OCI-LY1 (cell line): ENCODE measurements around the gene AGPAT2.

Experiments
- H2AFZ ChIP-seq: fragments of 200-600 bp; sonication (generic), shearing (Covaris generic); 2 replicates; pipeline ENCODE4 v1.6.0; 2014; ENCODE audit warnings: antibody characterized with exemption, mild to moderate bottlenecking, low read length
- H3F3A ChIP-seq: fragments of 200-600 bp; sonication (generic), shearing (Covaris generic); 2 replicates; pipeline ENCODE4 v1.6.0; 2014; ENCODE audit warnings: mild to moderate bottlenecking, antibody characterized with exemption, low read length, moderate library complexity; ENCODE audit not compliant: insufficient read depth
- H3K27ac ChIP-seq: fragments of 200-600 bp; sonication (generic); 2 replicates; pipeline ENCODE4 v1.5.1; 2014; ENCODE audit warnings: low read length, mixed run types, mild to moderate bottlenecking, low read depth; ENCODE audit not compliant: poor library complexity, severe bottlenecking
- H3K27me3 ChIP-seq: fragments of 200-600 bp; sonication (generic); 2 replicates; pipeline ENCODE4 v1.6.0; 2014; ENCODE audit warnings: antibody characterized with exemption, mild to moderate bottlenecking, low read length, moderate library complexity; ENCODE audit not compliant: insufficient read depth
- H3K36me3 ChIP-seq: fragments of 200-600 bp; sonication (generic); 2 replicates; pipeline ENCODE4 v1.6.1; 2014; ENCODE audit warnings: mild to moderate bottlenecking, antibody characterized with exemption, low read length, moderate library complexity, mixed read lengths; ENCODE audit not compliant: insufficient read depth
- H3K4me1 ChIP-seq: fragments of 200-600 bp; sonication (generic); 2 replicates; pipeline ENCODE4 v1.5.1; 2014; ENCODE audit warnings: mild to moderate bottlenecking, low read length, moderate library complexity; ENCODE audit not compliant: insufficient read depth, severe bottlenecking
- H3K4me2 ChIP-seq: fragments of 200-600 bp; sonication (generic), shearing (Covaris generic); 2 replicates; pipeline ENCODE4 v1.6.1; 2014; ENCODE audit warnings: low read length
- H3K4me3 ChIP-seq: fragments of 200-600 bp; sonication (generic); 2 replicates; pipeline ENCODE4 v1.5.1; 2014; ENCODE audit warnings: low read length, low read depth, mild to moderate bottlenecking, mixed read lengths; ENCODE audit not compliant: poor library complexity, severe bottlenecking
- H3K79me2 ChIP-seq: fragments of 200-600 bp; shearing (Covaris generic); 2 replicates; pipeline ENCODE4 v1.6.1; 2016; ENCODE audit warnings: mixed run types, low read length, mixed read lengths; ENCODE audit not compliant: insufficient read depth
- H3K9ac ChIP-seq: fragments of 200-600 bp; sonication (generic), shearing (Covaris generic); 2 replicates; pipeline ENCODE4 v1.6.1; 2014; ENCODE audit warnings: mild to moderate bottlenecking, low read length, mixed read lengths
- H3K9me2 ChIP-seq: fragments of 200-600 bp; sonication (generic), shearing (Covaris generic); 2 replicates; pipeline ENCODE4 v1.6.1; 2014; ENCODE audit warnings: low read depth, mild to moderate bottlenecking, low read length, mixed read lengths
- H3K9me3 ChIP-seq: fragments of 200-600 bp; shearing (Covaris generic); 2 replicates; pipeline ENCODE4 v1.6.1; 2014; ENCODE audit warnings: low read length, mixed read lengths
- H4K20me1 ChIP-seq: fragments of 200-600 bp; sonication (generic), shearing (Covaris generic); 2 replicates; pipeline ENCODE4 v1.6.0; 2016; ENCODE audit warnings: mild to moderate bottlenecking, low read length; ENCODE audit not compliant: insufficient read depth
- CTCF ChIP-seq: fragments of 200-600 bp; sonication (generic), shearing (Covaris generic); IDR thresholded peaks from 2 replicates; pipeline ENCODE4 v1.5.1; 2017; ENCODE audit warnings: mild to moderate bottlenecking, antibody characterized with exemption, low read length, moderate library complexity, mixed read lengths
- EZH2 ChIP-seq: fragments of 200-600 bp; sonication (generic), shearing (Covaris generic); IDR thresholded peaks from 2 replicates; pipeline ENCODE4 v1.8.0; 2017; ENCODE audit warnings: borderline replicate concordance, mixed run types, mild to moderate bottlenecking, antibody characterized with exemption, low read length, moderate library complexity, mixed read lengths

AGPAT2 gene

GRCh38 chr9:136695955-136696354, 8.7 kb upstream of the AGPAT2 start:
- Histone ChIP-seq H3K79me2 (no peaks in the 10 kb centered on the region), H3K36me3 (no peaks in the 10 kb centered on the region), H3K4me2 (no peak overlapping the region), H3K9me3 (no peaks in the 10 kb centered on the region), H3K4me3 (no peak overlapping the region), H3K27ac (no peak overlapping the region), H3K9ac (no peak overlapping the region), H4K20me1 (no peaks in the 10 kb centered on the region), H3K27me3 (peaks cover 14% of the 10 kb centered on the region; the same call in 1 of the 2 replicates), H3K9me2 (no peaks in the 10 kb centered on the region), H2AFZ (no peak overlapping the region), H3F3A (no peaks in the 10 kb centered on the region), H3K4me1 (peaks cover 13% of the 10 kb centered on the region)
- TF ChIP-seq EZH2, result no peak
- TF ChIP-seq CTCF, result no peak

GRCh38 chr9:136695435-136695895, 8.2 kb upstream of the AGPAT2 start:
- no peak for TF ChIP-seq CTCF
- no peak for TF ChIP-seq EZH2
- no peak overlapping the region for H3K4me3 ChIP-seq
- no peaks in the 10 kb centered on the region for H3F3A ChIP-seq
- H2AFZ ChIP-seq, result no peak overlapping the region
- H3K27ac ChIP-seq, result no peak overlapping the region
- H4K20me1 ChIP-seq, result no peaks in the 10 kb centered on the region
- no peaks in the 10 kb centered on the region for H3K9me3 ChIP-seq
- H3K79me2 ChIP-seq, result no peaks in the 10 kb centered on the region
- no peak overlapping the region for H3K9ac ChIP-seq
- H3K4me1 ChIP-seq, result peaks cover 13% of the 10 kb centered on the region
- no peaks in the 10 kb centered on the region for H3K9me2 ChIP-seq
- H3K4me2 ChIP-seq, result no peak overlapping the region
- H3K27me3 ChIP-seq, result peaks cover 14% of the 10 kb centered on the region; the same call in 1 of the 2 replicates
- no peaks in the 10 kb centered on the region for H3K36me3 ChIP-seq

GRCh38 chr9:136694872-136695247, 7.6 kb upstream of the AGPAT2 start:
- H3K4me3 ChIP-seq, result no peak overlapping the region
- no peaks in the 10 kb centered on the region for H3K79me2 ChIP-seq
- H3K9me3 ChIP-seq, result no peaks in the 10 kb centered on the region
- no peaks in the 10 kb centered on the region for H3K36me3 ChIP-seq
- no peaks in the 10 kb centered on the region for H3F3A ChIP-seq
- no peaks in the 10 kb centered on the region for H3K9me2 ChIP-seq
- no peak overlapping the region for H2AFZ ChIP-seq
- peaks cover 18% of the 10 kb centered on the region; the same call in 1 of the 2 replicates for H3K27me3 ChIP-seq
- no peak for TF ChIP-seq EZH2
- TF ChIP-seq CTCF, result no peak
- no peak overlapping the region for H3K4me2 ChIP-seq
- H3K27ac ChIP-seq, result no peak overlapping the region
- no peak overlapping the region for H3K9ac ChIP-seq
- H3K4me1 ChIP-seq, result peaks cover 13% of the 10 kb centered on the region
- H4K20me1 ChIP-seq, result no peaks in the 10 kb centered on the region
